Esophagus muscularis mucosa (tissue), 3 donors: ENCODE results near the gene RAP2A.

ENCODE experiments used
- POLR2A ChIP-seq: fragments of 450-650 bp; IDR thresholded peaks from one replicate; pipeline ENCODE4 v1.6.1; 2017; ENCODE audit warnings: antibody characterized with exemption, moderate library complexity, mild to moderate bottlenecking, low read depth
- POLR2AphosphoS5 ChIP-seq, 2 donors: sonication (generic); formaldehyde crosslinking; IDR thresholded peaks; one replicate each; pipeline ENCODE4 v1.6.1; 2017; ENCODE audit warnings: antibody characterized with exemption in 2 of 2
- TF ChIP-seq, protein P1 (sequence below), 3 experiments: fragments of 200-600 bp in 2 of 3; fragments of 450-650 bp in 1 of 3; sonication (generic) in 2 of 3; IDR thresholded peaks; one replicate each; pipeline ENCODE4 v1.5.1; 2017 to 2019; ENCODE audit warnings: antibody characterized with exemption in 3 of 3, mild to moderate bottlenecking in 2 of 3, moderate library complexity in 1 of 3

GRCh38 chr13:97497400-97497799, 63.4 kb downstream of the RAP2A start:
- TF ChIP-seq, protein P1, sequence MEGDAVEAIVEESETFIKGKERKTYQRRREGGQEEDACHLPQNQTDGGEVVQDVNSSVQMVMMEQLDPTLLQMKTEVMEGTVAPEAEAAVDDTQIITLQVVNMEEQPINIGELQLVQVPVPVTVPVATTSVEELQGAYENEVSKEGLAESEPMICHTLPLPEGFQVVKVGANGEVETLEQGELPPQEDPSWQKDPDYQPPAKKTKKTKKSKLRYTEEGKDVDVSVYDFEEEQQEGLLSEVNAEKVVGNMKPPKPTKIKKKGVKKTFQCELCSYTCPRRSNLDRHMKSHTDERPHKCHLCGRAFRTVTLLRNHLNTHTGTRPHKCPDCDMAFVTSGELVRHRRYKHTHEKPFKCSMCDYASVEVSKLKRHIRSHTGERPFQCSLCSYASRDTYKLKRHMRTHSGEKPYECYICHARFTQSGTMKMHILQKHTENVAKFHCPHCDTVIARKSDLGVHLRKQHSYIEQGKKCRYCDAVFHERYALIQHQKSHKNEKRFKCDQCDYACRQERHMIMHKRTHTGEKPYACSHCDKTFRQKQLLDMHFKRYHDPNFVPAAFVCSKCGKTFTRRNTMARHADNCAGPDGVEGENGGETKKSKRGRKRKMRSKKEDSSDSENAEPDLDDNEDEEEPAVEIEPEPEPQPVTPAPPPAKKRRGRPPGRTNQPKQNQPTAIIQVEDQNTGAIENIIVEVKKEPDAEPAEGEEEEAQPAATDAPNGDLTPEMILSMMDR (IDR thresholded peaks at IDR 0.05), result no peak
- TF ChIP-seq POLR2A, result no peak
- TF ChIP-seq POLR2AphosphoS5 (IDR thresholded peaks at IDR 0.05), result no peak
